Tibial nerve (tissue), 4 donors: ENCODE results near the gene WDR37. TPM values are rescaled to one million over a fixed set of nuclear protein-coding genes. Genes with fewer than 3 reads are reported as not detected.

Experiments
- DNase-seq, 2 donors: peaks; one replicate each; pipeline ENCODE4 v3.0.0-alpha.2; 2019; ENCODE audit warnings: low spot score in 2 of 2
- H3K27ac ChIP-seq, 4 donors: fragments of 200-600 bp; sonication (generic) in 3 of 4; one replicate each; pipeline ENCODE4 v1.5.1; 2017 to 2019; ENCODE audit warnings: mild to moderate bottlenecking in 1 of 4
- H3K27me3 ChIP-seq, 2 donors: fragments of 200-600 bp; sonication (generic) in 1 of 2; one replicate each; pipeline versions ENCODE4 v1.5.1 to v1.6.0; 2017 to 2019
- H3K36me3 ChIP-seq, 3 donors: fragments of 200-600 bp; sonication (generic); one replicate each; pipeline ENCODE4 v1.5.1; 2018 to 2019
- H3K4me1 ChIP-seq, 4 donors: fragments of 200-600 bp; sonication (generic) in 3 of 4; one replicate each; pipeline ENCODE4 v1.5.1; 2017 to 2019
- H3K4me3 ChIP-seq, 4 donors: fragments of 200-600 bp; sonication (generic) in 3 of 4; one replicate each; pipeline ENCODE4 v1.5.1; 2017 to 2019; ENCODE audit warnings: mild to moderate bottlenecking in 1 of 4, moderate library complexity in 1 of 4
- H3K9me3 ChIP-seq, 4 donors: fragments of 200-600 bp; sonication (generic) in 3 of 4; one replicate each; pipeline ENCODE4 v1.5.1; 2017 to 2019
- EP300 ChIP-seq, 2 donors: sonication (generic); formaldehyde crosslinking; IDR thresholded peaks; one replicate each; pipeline ENCODE4 v1.6.1; 2017; ENCODE audit warnings: antibody characterized with exemption in 2 of 2, mild to moderate bottlenecking in 1 of 2
- POLR2A ChIP-seq, 2 donors: fragments of 450-650 bp; IDR thresholded peaks; one replicate each; pipeline ENCODE4 v1.6.1; 2017; ENCODE audit warnings: antibody characterized with exemption in 2 of 2, mild to moderate bottlenecking in 2 of 2, moderate library complexity in 2 of 2
- WGBS, 2 donors: methylation state at CpG; one replicate each; pipeline ENCODE4 v1.1.5; 2018; 5-methylcytosine and 5-hydroxymethylcytosine counted together
- total RNA-seq, 4 donors: library from RNA; depleted of rRNA; stranded (reverse); fragments of >200 nt; gene quantifications; one replicate each; pipeline ENCODE4 v1.1.0, GENCODE V29; 2016
- TF ChIP-seq, protein P1 (sequence below), 5 experiments: fragments of 200-600 bp in 3 of 5; fragments of 450-650 bp in 2 of 5; sonication (generic) in 3 of 5; IDR thresholded peaks; one replicate each; pipeline ENCODE4 v1.5.1; 2016 to 2019; ENCODE audit warnings: antibody characterized with exemption in 5 of 5, mild to moderate bottlenecking in 3 of 5, moderate library complexity in 2 of 5

WDR37 gene
- total RNA-seq, 4 donors from 2014 or later = 9.6 to 14.4 (median 12.9) TPM

GRCh38 chr10:1168763-1169162 is 112.6 kb downstream of the WDR37 start:
- TF ChIP-seq POLR2A (IDR thresholded peaks at IDR 0.05) = no peak
- TF ChIP-seq EP300 (IDR thresholded peaks at IDR 0.05) = no peak
- TF ChIP-seq, protein P1, sequence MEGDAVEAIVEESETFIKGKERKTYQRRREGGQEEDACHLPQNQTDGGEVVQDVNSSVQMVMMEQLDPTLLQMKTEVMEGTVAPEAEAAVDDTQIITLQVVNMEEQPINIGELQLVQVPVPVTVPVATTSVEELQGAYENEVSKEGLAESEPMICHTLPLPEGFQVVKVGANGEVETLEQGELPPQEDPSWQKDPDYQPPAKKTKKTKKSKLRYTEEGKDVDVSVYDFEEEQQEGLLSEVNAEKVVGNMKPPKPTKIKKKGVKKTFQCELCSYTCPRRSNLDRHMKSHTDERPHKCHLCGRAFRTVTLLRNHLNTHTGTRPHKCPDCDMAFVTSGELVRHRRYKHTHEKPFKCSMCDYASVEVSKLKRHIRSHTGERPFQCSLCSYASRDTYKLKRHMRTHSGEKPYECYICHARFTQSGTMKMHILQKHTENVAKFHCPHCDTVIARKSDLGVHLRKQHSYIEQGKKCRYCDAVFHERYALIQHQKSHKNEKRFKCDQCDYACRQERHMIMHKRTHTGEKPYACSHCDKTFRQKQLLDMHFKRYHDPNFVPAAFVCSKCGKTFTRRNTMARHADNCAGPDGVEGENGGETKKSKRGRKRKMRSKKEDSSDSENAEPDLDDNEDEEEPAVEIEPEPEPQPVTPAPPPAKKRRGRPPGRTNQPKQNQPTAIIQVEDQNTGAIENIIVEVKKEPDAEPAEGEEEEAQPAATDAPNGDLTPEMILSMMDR (IDR thresholded peaks at IDR 0.05) = no peak
- Histone ChIP-seq H3K36me3 (no peaks in the 10 kb centered on the region), H3K4me3 (no peak overlapping the region), H3K27ac (no peak overlapping the region), H3K9me3 (no peaks in the 10 kb centered on the region), H3K27me3 (no peaks in the 10 kb centered on the region), H3K4me1 (no peaks in the 10 kb centered on the region)
- no peak for DNase-seq
- WGBS, 2 donors = 84 to 87% methylated on average over 12 to 13 of the region's 13 CpGs

DNA sequence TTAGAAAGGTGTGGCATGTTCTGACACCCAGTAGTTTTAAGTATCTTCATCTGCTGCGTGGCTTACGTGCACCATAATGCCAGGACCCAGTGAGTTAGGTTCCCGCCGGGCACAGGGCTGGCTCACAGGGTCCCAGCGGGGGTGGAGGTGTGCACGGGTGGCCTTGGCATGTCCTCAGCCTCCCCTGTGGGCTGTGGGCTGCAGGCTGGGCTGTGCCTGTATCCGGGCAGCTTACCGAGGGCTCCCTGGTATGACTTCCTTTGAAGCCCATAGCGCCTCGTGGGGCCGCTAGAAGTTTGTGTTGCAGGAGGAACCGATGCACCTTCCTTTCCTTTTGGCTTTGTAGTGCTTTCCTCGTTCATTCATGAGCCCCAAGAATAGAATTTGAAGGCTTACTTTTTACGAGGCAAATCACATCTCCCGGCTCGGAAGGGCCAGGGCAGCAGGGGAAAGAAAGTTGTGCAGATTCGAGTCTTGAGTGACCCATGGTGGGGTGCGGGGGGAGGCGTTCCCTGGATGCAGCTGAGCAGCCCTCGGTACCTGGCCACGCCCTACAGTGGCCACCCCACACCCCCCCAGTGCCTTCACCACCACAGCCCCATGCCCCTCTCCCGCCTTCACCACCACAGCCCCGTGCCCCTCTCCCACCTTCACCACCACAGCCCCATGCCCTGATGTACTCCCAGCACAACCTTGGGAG is 113.2 kb downstream of the WDR37 start:
- Histone ChIP-seq H3K27ac (no peak overlapping the region), H3K4me3 (no peak overlapping the region), H3K9me3 (no peaks in the 10 kb centered on the region), H3K36me3 (no peaks in the 10 kb centered on the region), H3K4me1 (no peaks in the 10 kb centered on the region), H3K27me3 (no peaks in the 10 kb centered on the region)
- 70% methylated on average over 21 to 22 of the region's 23 CpGs for WGBS, 2 donors
- TF ChIP-seq POLR2A (IDR thresholded peaks at IDR 0.05) (no peak), EP300 (IDR thresholded peaks at IDR 0.05) (no peak)
- TF ChIP-seq, protein P1 (IDR thresholded peaks at IDR 0.05) = no peak
- no peak for DNase-seq

- TF ChIP-seq EP300 (IDR thresholded peaks at IDR 0.05) = no peak
- TF ChIP-seq, protein P1 (IDR thresholded peaks at IDR 0.05) = no peak
- no peak for TF ChIP-seq POLR2A (IDR thresholded peaks at IDR 0.05)
- no peaks in the 10 kb centered on the region for H3K4me1 ChIP-seq
- no peak overlapping the region for H3K4me3 ChIP-seq
- DNase-seq = no peak
- H3K27me3 ChIP-seq = no peaks in the 10 kb centered on the region
- WGBS, 2 donors = 57 to 59% methylated on average over 22 of the region's 22 CpGs
- no peaks in the 10 kb centered on the region for H3K9me3 ChIP-seq
- no peaks in the 10 kb centered on the region for H3K36me3 ChIP-seq
- H3K27ac ChIP-seq = no peak overlapping the region
Measured at GRCh38 chr10:1169981-1170866, 114.0 kb downstream of the WDR37 start.

GRCh38 chr10:1170867-1171180 is 114.6 kb downstream of the WDR37 start:
- Histone ChIP-seq H3K27ac (no peak overlapping the region), H3K4me3 (no peak overlapping the region), H3K27me3 (no peaks in the 10 kb centered on the region), H3K36me3 (no peaks in the 10 kb centered on the region), H3K4me1 (no peaks in the 10 kb centered on the region), H3K9me3 (no peaks in the 10 kb centered on the region)
- DNase-seq = no peak
- TF ChIP-seq POLR2A (IDR thresholded peaks at IDR 0.05) = no peak
- WGBS, 2 donors = 82 to 88% methylated on average over 13 of the region's 13 CpGs

DNA sequence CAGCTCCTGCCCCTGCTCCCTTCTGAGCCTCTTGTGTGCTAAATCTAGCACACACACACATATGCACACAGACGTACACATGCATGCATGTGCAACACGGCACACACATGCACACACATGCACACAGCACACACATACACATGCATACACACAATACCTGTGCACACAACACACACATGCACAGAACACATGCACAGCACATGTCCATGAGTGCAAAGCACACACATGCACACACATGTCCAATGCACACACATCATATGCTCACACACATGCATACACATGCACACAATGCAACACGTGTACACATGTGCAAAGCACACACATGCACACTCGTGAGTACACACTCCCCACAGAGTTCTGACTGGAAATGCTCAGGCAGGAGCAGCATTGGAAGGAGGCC is 115.0 kb downstream of the WDR37 start:
- no peaks in the 10 kb centered on the region for H3K27me3 ChIP-seq
- H3K36me3 ChIP-seq = no peaks in the 10 kb centered on the region
- H3K4me3 ChIP-seq = no peak overlapping the region
- H3K9me3 ChIP-seq = no peaks in the 10 kb centered on the region
- H3K4me1 ChIP-seq = no peaks in the 10 kb centered on the region
- TF ChIP-seq EP300 (IDR thresholded peaks at IDR 0.05) = no peak
- no peak for TF ChIP-seq POLR2A (IDR thresholded peaks at IDR 0.05)
- TF ChIP-seq, protein P1 (IDR thresholded peaks at IDR 0.05) = no peak
- WGBS, 2 donors = 81 to 94% methylated on average over 4 of the region's 4 CpGs
- no peak for DNase-seq
- H3K27ac ChIP-seq = no peak overlapping the region
